K562 (cell line): ENCODE results near the gene RABGAP1. TPM values are rescaled to one million over a fixed set of nuclear protein-coding genes. Genes with fewer than 3 reads are reported as not detected.

Source experiments
- GABPB2 ChIP-seq: fragments of 250-450 bp; sonication (Bioruptor Pico); conservative IDR thresholded peaks from 2 replicates; pipeline ENCODE4 v1.5.1; 2021; ENCODE audit warnings: mild to moderate bottlenecking
- GTF2F1 ChIP-seq: IDR thresholded peaks from 2 replicates; pipeline ENCODE4 v1.6.1; 2011; ENCODE audit warnings: low read depth, low read length, improper control_type of control experiment
- MTA2 ChIP-seq: fragments of 450-650 bp; IDR thresholded peaks from 2 replicates; pipeline ENCODE4 v1.6.1; 2016; ENCODE audit warnings: low read depth
- NR1H2 ChIP-seq: sonication (generic); formaldehyde crosslinking; IDR thresholded peaks from 2 replicates; pipeline ENCODE4 v1.4.0; 2020; ENCODE audit warnings: mild to moderate bottlenecking, missing genetic modification reagents
- SREBF2 ChIP-seq: sonication (generic); formaldehyde crosslinking; IDR thresholded peaks from 2 replicates; pipeline ENCODE4 v1.4.0; 2020; ENCODE audit warnings: mild to moderate bottlenecking, missing genetic modification reagents
- ZNF75A ChIP-seq: fragments of 450-650 bp; formaldehyde crosslinking; IDR thresholded peaks from 2 replicates; pipeline ENCODE4 v1.4.0; 2020; ENCODE audit warnings: mild to moderate bottlenecking
- polyA plus RNA-seq, 8 experiments: library from polyadenylated mRNA; depleted of rRNA in 4 of 8; stranded (reverse) in 5 of 8; unstranded in 3 of 8; fragments of >200 nt; fragmentation: Nextera tagmentation in 2 of 8; fragmentation: Illumina TruSeq in 1 of 8; extraction: Ambion mirVana in 2 of 8; extraction: Trizol in 1 of 8; gene quantifications; 2 replicates each; pipeline versions ENCODE4 v1.2.1 to v1.2.3, GENCODE V29; 2011 to 2014; ENCODE audit warnings: inconsistent platforms in 1 of 8, missing spikeins in 1 of 8
- total RNA-seq, 7 experiments: library from RNA; depleted of rRNA in 6 of 7; stranded (reverse); fragments of >200 nt in 6 of 7; fragmentation: Illumina TruSeq in 2 of 7; extraction: Trizol in 2 of 7; gene quantifications; 2 replicates each; pipeline versions ENCODE4 v1.2.1 to v1.2.3, GENCODE V29; 2011 to 2021; ENCODE audit warnings: low replicate concordance in 1 of 7
- TF ChIP-seq, protein P1 (sequence below), 2 experiments: fragments of 450-650 bp in 1 of 2; sonication (generic) in 1 of 2; formaldehyde crosslinking; conservative IDR thresholded peaks; 2 replicates each; pipeline versions ENCODE4 v1.4.0 to v1.8.1; 2020 to 2022; ENCODE audit warnings: mild to moderate bottlenecking in 1 of 2, missing genetic modification reagents in 1 of 2
- TF ChIP-seq, protein P2 (sequence below), 2 experiments: IDR thresholded peaks; 2 replicates each; pipeline ENCODE4 v1.6.1; 2012; ENCODE audit warnings: improper control_type of control experiment in 2 of 2, low read depth in 2 of 2, low read length in 2 of 2, borderline replicate concordance in 1 of 2
- TF ChIP-seq, protein P3 (sequence below): fragments of 250-450 bp; sonication (Bioruptor Pico); IDR thresholded peaks from 2 replicates; pipeline ENCODE4 v1.9.0; 2021; ENCODE audit warnings: mild to moderate bottlenecking

RABGAP1 gene
- total and polyA plus RNA-seq, 9 of the 15 experiments (the other 6 are each of a cell fraction or from before 2014, with no cell fraction given): 1.5 to 22.7 (median 13.1) TPM

DNA sequence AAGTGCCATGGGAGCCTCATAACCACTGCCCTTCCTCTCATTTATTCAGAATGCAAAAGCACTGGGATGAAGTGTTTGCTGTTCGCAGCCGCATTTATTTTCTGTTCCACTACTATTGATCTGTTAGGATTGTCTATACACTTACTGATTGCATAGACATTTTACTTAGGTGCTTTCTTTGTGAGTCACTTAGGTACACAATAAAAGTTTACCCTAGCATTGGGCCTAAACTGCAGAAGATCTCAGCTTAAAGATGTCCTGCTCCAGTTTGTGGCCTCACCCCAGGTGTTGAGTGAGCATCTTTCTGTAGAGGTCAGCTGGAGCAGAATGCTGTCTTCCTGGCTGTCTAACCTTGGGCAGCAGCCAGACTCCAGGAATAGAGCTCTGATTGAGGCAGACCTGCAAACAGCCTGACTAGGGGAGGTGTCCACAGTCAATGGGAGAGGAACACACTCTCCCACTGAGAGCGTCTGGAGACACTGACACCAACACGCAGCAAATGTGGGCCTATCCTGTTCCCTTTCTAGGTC lies 146.6 kb downstream of the RABGAP1 start (continued):
- TF ChIP-seq NR1H2 (CRISPR knock-in tag): no peak
- TF ChIP-seq, protein P1, sequence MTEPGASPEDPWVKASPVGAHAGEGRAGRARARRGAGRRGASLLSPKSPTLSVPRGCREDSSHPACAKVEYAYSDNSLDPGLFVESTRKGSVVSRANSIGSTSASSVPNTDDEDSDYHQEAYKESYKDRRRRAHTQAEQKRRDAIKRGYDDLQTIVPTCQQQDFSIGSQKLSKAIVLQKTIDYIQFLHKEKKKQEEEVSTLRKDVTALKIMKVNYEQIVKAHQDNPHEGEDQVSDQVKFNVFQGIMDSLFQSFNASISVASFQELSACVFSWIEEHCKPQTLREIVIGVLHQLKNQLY (CRISPR knock-in tag; conservative IDR thresholded peaks at IDR 0.05): no peak
- TF ChIP-seq, protein P2, sequence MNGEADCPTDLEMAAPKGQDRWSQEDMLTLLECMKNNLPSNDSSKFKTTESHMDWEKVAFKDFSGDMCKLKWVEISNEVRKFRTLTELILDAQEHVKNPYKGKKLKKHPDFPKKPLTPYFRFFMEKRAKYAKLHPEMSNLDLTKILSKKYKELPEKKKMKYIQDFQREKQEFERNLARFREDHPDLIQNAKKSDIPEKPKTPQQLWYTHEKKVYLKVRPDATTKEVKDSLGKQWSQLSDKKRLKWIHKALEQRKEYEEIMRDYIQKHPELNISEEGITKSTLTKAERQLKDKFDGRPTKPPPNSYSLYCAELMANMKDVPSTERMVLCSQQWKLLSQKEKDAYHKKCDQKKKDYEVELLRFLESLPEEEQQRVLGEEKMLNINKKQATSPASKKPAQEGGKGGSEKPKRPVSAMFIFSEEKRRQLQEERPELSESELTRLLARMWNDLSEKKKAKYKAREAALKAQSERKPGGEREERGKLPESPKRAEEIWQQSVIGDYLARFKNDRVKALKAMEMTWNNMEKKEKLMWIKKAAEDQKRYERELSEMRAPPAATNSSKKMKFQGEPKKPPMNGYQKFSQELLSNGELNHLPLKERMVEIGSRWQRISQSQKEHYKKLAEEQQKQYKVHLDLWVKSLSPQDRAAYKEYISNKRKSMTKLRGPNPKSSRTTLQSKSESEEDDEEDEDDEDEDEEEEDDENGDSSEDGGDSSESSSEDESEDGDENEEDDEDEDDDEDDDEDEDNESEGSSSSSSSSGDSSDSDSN (IDR thresholded peaks at IDR 0.05; ENCODE audit: borderline replicate concordance in 1 of 2, low read depth in 2 of 2, low read length in 2 of 2): no peak
- TF ChIP-seq GABPB2 (CRISPR knock-in tag): no peak
- TF ChIP-seq SREBF2: no peak
- no peak for TF ChIP-seq MTA2
- no peak for TF ChIP-seq ZNF75A (CRISPR knock-in tag)
- TF ChIP-seq, protein P3, sequence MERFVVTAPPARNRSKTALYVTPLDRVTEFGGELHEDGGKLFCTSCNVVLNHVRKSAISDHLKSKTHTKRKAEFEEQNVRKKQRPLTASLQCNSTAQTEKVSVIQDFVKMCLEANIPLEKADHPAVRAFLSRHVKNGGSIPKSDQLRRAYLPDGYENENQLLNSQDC: no peak
- TF ChIP-seq GTF2F1: no peak
